GM18873 (cell line): ENCODE results near the gene SOX6.

ENCODE experiments used
- ATAC-seq: cut with Tn5 transposase; IDR thresholded peaks from one replicate; pipeline ENCODE4 v1.9.1; 2021; ENCODE audit warnings: mild to moderate bottlenecking, moderate library complexity, moderate number of reproducible peaks; ENCODE audit not compliant: unreplicated experiment, low FRiP score

The SOX6 gene

GRCh38 chr11:16114978-16115871 is 241.1 kb downstream of the SOX6 start:
- ATAC-seq: no peak

DNA sequence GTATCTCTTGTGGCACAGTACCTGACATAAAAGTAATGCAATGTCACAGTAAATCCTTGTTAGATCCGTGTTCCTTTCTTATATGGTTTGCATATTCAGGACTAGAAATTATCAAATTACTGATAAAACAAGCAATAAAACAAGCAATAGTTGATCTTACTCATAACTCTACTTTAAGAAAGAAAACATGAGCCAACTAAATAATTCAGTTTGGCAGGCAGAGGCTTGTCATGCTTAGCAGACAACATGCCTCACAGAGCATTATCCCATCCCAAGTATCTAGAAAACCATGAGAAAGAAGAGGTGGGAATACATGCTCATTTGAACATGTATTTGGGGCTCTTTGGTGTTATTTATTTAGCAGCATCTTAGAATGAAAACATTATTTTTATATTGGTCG is 241.9 kb downstream of the SOX6 start:
- ATAC-seq: no peak

- ATAC-seq: no peak
Observed at GRCh38 chr11:16111690-16112089, 244.7 kb downstream of the SOX6 start.

GRCh38 chr11:16110886-16111285 is 245.5 kb downstream of the SOX6 start:
- no peak for ATAC-seq

DNA sequence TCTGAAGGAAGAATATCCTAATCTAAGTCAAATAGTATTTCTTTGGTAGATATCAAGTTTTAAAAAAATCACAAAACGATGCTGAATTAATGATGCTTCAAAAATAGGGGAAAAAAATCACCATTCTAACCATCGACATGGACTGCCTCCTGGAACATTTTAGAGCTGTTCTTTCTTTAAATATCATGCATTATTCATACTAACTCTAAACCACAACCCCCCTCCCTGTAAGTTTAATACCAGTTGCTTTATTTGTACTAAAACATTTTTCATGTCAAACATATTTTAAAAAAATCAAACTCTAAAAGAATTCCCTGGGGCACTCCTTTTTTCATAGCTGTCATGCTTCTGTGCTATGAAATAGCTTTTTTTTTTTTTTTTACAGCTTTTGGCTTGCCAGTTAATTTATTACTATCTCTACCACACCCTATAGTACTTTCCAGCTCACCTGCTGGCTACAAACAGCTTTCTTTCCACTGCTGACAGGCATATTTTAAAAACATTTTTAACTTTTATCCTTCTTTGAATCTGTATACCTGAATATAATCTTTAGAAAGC is 256.9 kb downstream of the SOX6 start:
- no peak for ATAC-seq

- no peak for ATAC-seq
Observed at GRCh38 chr11:16098526-16099205, 257.7 kb downstream of the SOX6 start.

- ATAC-seq: no peak
Observed at GRCh38 chr11:16097543-16097942, 258.8 kb downstream of the SOX6 start.

DNA sequence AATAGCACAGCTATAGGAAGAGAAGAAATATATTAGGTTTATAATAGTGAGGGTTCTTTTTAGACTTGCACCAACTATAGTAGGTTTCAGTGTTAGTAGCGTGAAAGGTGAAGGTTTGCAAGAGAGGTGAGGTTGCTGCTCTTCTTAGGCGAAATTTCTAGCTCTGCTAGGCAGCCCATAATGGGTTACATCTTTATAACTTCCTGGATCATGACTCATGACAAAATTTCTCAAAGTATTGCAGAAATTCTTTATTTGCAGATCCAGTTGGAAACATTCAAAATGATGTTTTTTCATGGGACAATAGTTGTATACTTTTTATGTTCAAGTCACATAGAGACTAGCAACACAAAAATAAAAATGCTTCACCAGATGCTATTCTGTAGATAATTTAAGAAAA is 260.0 kb downstream of the SOX6 start:
- no peak for ATAC-seq

DNA sequence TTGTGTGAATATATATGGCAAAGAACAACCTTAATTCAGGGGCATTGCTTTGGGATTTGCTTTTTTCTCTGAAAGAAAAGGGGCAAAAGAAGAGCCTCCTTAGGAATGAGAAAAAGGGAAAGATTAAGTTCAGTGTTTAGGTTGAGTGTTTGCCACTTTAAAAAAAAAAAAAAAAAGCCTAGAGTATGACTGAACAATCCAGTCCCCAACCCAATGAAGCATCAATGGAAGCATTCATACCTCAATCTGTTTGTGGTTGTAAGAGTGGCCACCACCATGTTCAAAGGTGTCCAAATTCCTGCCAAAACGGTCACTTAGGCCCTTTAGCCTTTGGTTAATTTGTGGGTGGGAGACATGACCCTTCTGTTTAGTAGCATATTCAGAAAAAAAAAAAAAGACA is 260.6 kb downstream of the SOX6 start:
- ATAC-seq: no peak

DNA sequence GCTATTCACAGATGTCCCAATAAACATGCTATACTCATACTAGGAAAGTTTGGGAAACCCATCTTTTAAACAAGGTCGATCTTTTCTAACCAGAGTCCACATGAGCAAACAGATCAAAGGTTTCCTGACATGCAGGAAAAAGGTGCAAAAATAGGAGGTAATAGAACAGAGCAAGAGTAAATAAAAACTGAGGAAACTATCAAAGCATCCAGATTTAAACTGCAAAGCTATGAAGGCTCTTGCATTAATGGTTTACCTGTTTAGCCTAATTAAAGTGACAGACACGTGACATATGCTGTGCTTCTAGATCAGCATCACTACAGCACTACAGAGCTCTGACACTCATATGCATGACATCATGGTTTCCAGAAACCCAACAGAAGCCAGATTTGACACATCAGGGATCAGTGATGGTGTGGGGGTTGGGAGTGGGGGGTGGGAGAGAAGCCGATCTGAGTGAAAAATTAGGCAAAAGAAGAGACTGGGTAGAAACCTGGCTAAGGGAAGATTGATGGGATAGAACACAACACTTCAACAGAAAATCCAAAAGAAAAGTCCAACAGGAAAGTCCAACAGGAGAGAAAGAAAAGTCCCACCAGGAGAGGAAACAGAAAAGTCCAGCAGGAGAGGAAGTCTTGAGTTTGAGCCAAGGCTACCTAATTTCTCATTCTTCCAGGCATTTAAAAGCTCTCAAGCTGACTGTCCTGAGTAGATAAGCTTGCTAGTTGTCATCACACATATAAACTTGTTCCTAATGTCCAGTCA is 262.3 kb downstream of the SOX6 start:
- ATAC-seq: no peak

- ATAC-seq: no peak
Observed at GRCh38 chr11:16091862-16092261, 264.5 kb downstream of the SOX6 start.

- ATAC-seq: no peak
Observed at GRCh38 chr11:16089481-16089880, 266.9 kb downstream of the SOX6 start.

GRCh38 chr11:16088774-16089173 is 267.6 kb downstream of the SOX6 start:
- no peak for ATAC-seq

DNA sequence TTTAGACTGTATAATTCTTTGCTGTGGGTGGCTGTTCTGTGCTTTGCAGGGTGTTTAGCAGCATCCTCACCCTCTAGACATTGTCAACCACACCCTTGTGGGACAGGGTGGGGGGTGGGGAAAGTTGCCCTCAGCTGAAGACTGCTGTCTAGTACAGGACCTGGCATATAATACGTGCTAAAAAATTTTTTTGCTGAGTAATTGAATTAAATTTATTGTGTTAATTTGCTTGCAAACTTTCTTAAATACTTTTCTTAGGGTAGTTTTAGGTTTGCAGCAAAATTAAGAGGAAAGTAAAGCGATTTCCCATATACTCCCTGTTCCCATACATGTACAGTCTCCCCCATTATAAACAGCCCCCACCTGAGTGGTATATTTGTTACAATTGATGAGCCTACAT is 268.5 kb downstream of the SOX6 start:
- no peak for ATAC-seq

DNA sequence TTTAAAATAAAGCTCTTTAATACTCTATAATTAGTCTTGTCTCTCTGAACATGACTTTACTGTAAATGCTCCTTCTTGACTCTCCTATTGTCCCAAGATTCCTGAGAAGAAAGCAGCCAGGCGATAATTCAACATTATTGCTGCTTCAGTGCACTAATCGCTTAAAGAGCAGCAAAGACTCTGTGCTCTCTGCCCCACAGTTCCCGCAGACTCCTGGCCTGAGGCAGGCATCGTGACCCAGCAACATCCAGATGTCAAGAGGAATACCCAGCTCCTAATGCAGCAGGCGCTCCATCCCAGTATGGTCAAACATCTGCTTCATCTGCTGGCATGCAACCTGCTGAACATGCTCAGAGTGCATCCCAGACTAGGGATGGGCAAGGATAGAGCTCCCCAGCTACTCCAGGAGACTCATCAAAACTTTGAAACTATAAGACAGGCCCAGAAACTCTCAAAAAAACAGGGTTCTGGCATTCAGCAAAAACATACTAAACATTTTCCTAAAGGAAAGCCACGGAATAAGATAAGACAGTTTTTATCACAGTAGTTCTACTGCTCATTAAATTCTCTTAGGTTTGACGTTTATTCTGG is 270.0 kb downstream of the SOX6 start:
- ATAC-seq: no peak

- no peak for ATAC-seq
Observed at GRCh38 chr11:16082095-16083055, 274.0 kb downstream of the SOX6 start.

GRCh38 chr11:16081382-16082094 is 274.8 kb downstream of the SOX6 start:
- ATAC-seq: no peak

- ATAC-seq: no peak
Observed at GRCh38 chr11:16080688-16081381, 275.5 kb downstream of the SOX6 start.
